T-helper 17 cell (primary cell): ENCODE measurements around the gene SMIM35. TPM values are rescaled to one million over a fixed set of nuclear protein-coding genes. Genes with fewer than 3 reads are reported as not detected.
"Not testable (repeated sequence)": the region's sequence is repeated elsewhere in the genome, so short reads cannot be mapped to it uniquely, and the experiment has no call there.

Source experiments
- ATAC-seq: fragments of 150-1000 bp; cut with Tn5 transposase; 2 replicates; pipeline ENCODE4 v1.10.0; 2021; ENCODE audit warnings: mild to moderate bottlenecking, moderate library complexity
- DNase-seq, 3 donors: peaks; one replicate each; pipeline versions ENCODE4 v3.0.0 to v3.0.0-alpha.2; 2020 to 2021
- H3K9me3 ChIP-seq: one replicate; pipeline ENCODE4 v1.7.0; 2013; ENCODE audit warnings: low read length, mild to moderate bottlenecking; ENCODE audit not compliant: control insufficient read depth, poor library complexity, severe bottlenecking
- H3K27ac Mint-ChIP-seq: one replicate; pipeline ENCODE4 v1.8.0; 2022; ENCODE audit warnings: mild to moderate bottlenecking, moderate library complexity, mixed read lengths
- H3K27me3 Mint-ChIP-seq: one replicate; pipeline ENCODE4 v1.8.0; 2022; ENCODE audit warnings: mixed read lengths
- H3K36me3 Mint-ChIP-seq: one replicate; pipeline ENCODE4 v1.8.0; 2022; ENCODE audit warnings: low read depth, mixed read lengths
- H3K4me1 Mint-ChIP-seq: one replicate; pipeline ENCODE4 v1.8.0; 2022; ENCODE audit warnings: mild to moderate bottlenecking, mixed read lengths
- H3K4me3 Mint-ChIP-seq: one replicate; pipeline ENCODE4 v1.8.0; 2022; ENCODE audit warnings: mild to moderate bottlenecking, moderate library complexity, mixed read lengths
- total RNA-seq, 4 donors: library from RNA in 2 of 4; stranded (reverse) in 2 of 4; gene quantifications; one replicate each; pipeline ENCODE4 v1.2.3 and lab custom pipeline; 2022 to 2026

SMIM35 gene
- total RNA-seq, 2 donors from 2014 or later, result 0.13 to 0.30 TPM

- no peak for DNase-seq
- H3K27ac Mint-ChIP-seq, result no peak overlapping the region
- peaks cover 16% of the 10 kb centered on the region for H3K4me1 Mint-ChIP-seq
- H3K36me3 Mint-ChIP-seq, result peaks cover 3% of the 10 kb centered on the region
- no peak overlapping the region for H3K4me3 Mint-ChIP-seq
- no peaks in the 10 kb centered on the region for H3K9me3 ChIP-seq
- no peak for ATAC-seq
- peaks cover 46% of the 10 kb centered on the region for H3K27me3 Mint-ChIP-seq
Measured at GRCh38 chr11:118067006-118067405, 19.8 kb downstream of the SMIM35 start.

- H3K36me3 Mint-ChIP-seq, result peaks cover 3% of the 10 kb centered on the region
- no peak for ATAC-seq
Measured at GRCh38 chr11:118065384-118065783, 21.4 kb downstream of the SMIM35 start.

GRCh38 chr11:118064956-118065355, 21.8 kb downstream of the SMIM35 start:
- peaks cover 14% of the 10 kb centered on the region for H3K4me1 Mint-ChIP-seq

More at GRCh38 chr11:118065384-118065783, 21.4 kb downstream of the SMIM35 start:
- peaks cover 14% of the 10 kb centered on the region for H3K4me1 Mint-ChIP-seq
- no peaks in the 10 kb centered on the region for H3K9me3 ChIP-seq
- peaks cover 40% of the 10 kb centered on the region for H3K27me3 Mint-ChIP-seq
- H3K27ac Mint-ChIP-seq, result no peak overlapping the region
- H3K4me3 Mint-ChIP-seq, result no peak overlapping the region
- DNase-seq, result no peak

GRCh38 chr11:118062631-118063030, 24.1 kb downstream of the SMIM35 start:
- not testable (repeated sequence) for DNase-seq, H3K4me3 Mint-ChIP-seq, H3K36me3 Mint-ChIP-seq, ATAC-seq, H3K9me3 ChIP-seq, H3K27ac Mint-ChIP-seq
- peaks cover 12% of the 10 kb centered on the region for H3K4me1 Mint-ChIP-seq
- H3K27me3 Mint-ChIP-seq, result peaks cover 29% of the 10 kb centered on the region

More at GRCh38 chr11:118064956-118065355, 21.8 kb downstream of the SMIM35 start:
- H3K36me3 Mint-ChIP-seq, result peaks cover 3% of the 10 kb centered on the region
- no peak overlapping the region for H3K27ac Mint-ChIP-seq
- no peaks in the 10 kb centered on the region for H3K9me3 ChIP-seq
- H3K4me3 Mint-ChIP-seq, result no peak overlapping the region
- ATAC-seq (no peak), DNase-seq (no peak)
- H3K27me3 Mint-ChIP-seq, result peaks cover 40% of the 10 kb centered on the region

GRCh38 chr11:118062181-118062580, 24.6 kb downstream of the SMIM35 start:
- not testable (repeated sequence) for H3K27ac Mint-ChIP-seq, H3K36me3 Mint-ChIP-seq, H3K4me3 Mint-ChIP-seq, ATAC-seq, H3K9me3 ChIP-seq, DNase-seq
- H3K4me1 Mint-ChIP-seq, result peaks cover 16% of the 10 kb centered on the region
- H3K27me3 Mint-ChIP-seq, result peaks cover 34% of the 10 kb centered on the region

- Mint-ChIP-seq H3K27me3 (peaks cover 34% of the 10 kb centered on the region), H3K27ac (no peak overlapping the region)
Measured at GRCh38 chr11:118061586-118062125, 25.1 kb downstream of the SMIM35 start.

GRCh38 chr11:118060869-118061268, 25.9 kb downstream of the SMIM35 start:
- no peak for DNase-seq
- H3K27me3 Mint-ChIP-seq, result peaks cover 35% of the 10 kb centered on the region
- no peak overlapping the region for H3K4me3 Mint-ChIP-seq
- ATAC-seq, result no peak
- H3K36me3 Mint-ChIP-seq, result peaks cover 8% of the 10 kb centered on the region
- H3K4me1 Mint-ChIP-seq, result peaks cover 19% of the 10 kb centered on the region
- no peaks in the 10 kb centered on the region for H3K9me3 ChIP-seq
- no peak overlapping the region for H3K27ac Mint-ChIP-seq

More at GRCh38 chr11:118061586-118062125, 25.1 kb downstream of the SMIM35 start:
- Mint-ChIP-seq H3K4me3 (no peak overlapping the region), H3K4me1 (peaks cover 21% of the 10 kb centered on the region), H3K36me3 (peaks cover 8% of the 10 kb centered on the region)
- ATAC-seq (no peak), DNase-seq (no peak)
- H3K9me3 ChIP-seq, result no peaks in the 10 kb centered on the region

GRCh38 chr11:118060081-118060661, 26.6 kb downstream of the SMIM35 start:
- no peak for DNase-seq
- Mint-ChIP-seq H3K27me3 (peaks cover 33% of the 10 kb centered on the region), H3K36me3 (peaks cover 8% of the 10 kb centered on the region), H3K27ac (peak overlapping the region; percentile 2), H3K4me1 (peaks cover 14% of the 10 kb centered on the region), H3K4me3 (no peak overlapping the region)
- H3K9me3 ChIP-seq, result no peaks in the 10 kb centered on the region
- ATAC-seq, result no peak

- Mint-ChIP-seq H3K4me3 (no peak overlapping the region), H3K27ac (no peak overlapping the region), H3K36me3 (peaks cover 8% of the 10 kb centered on the region), H3K4me1 (peaks cover 14% of the 10 kb centered on the region), H3K27me3 (peaks cover 27% of the 10 kb centered on the region)
- DNase-seq (no peak), ATAC-seq (no peak)
- no peaks in the 10 kb centered on the region for H3K9me3 ChIP-seq
Measured at GRCh38 chr11:118059246-118059940, 27.4 kb downstream of the SMIM35 start.

GRCh38 chr11:118058311-118059245, 28.2 kb downstream of the SMIM35 start:
- Mint-ChIP-seq H3K27ac (no peak overlapping the region), H3K4me3 (no peak overlapping the region)

GRCh38 chr11:118057251-118058145, 29.3 kb downstream of the SMIM35 start:
- ATAC-seq (no peak), DNase-seq (no peak)
- no peak overlapping the region for H3K27ac Mint-ChIP-seq
- peaks cover 22% of the 10 kb centered on the region for H3K4me1 Mint-ChIP-seq
- H3K4me3 Mint-ChIP-seq, result no peak overlapping the region
- peaks cover 8% of the 10 kb centered on the region for H3K36me3 Mint-ChIP-seq
- peaks cover 27% of the 10 kb centered on the region for H3K27me3 Mint-ChIP-seq
- no peaks in the 10 kb centered on the region for H3K9me3 ChIP-seq

More at GRCh38 chr11:118058311-118059245, 28.2 kb downstream of the SMIM35 start:
- no peaks in the 10 kb centered on the region for H3K9me3 ChIP-seq
- H3K27me3 Mint-ChIP-seq, result peaks cover 27% of the 10 kb centered on the region
- peaks cover 8% of the 10 kb centered on the region for H3K36me3 Mint-ChIP-seq
- H3K4me1 Mint-ChIP-seq, result peaks cover 14% of the 10 kb centered on the region
- no peak for ATAC-seq
- no peak for DNase-seq

- DNase-seq, result no peak
- Mint-ChIP-seq H3K36me3 (peaks cover 8% of the 10 kb centered on the region), H3K4me1 (peaks cover 29% of the 10 kb centered on the region), H3K27me3 (peaks cover 27% of the 10 kb centered on the region), H3K4me3 (no peak overlapping the region), H3K27ac (no peak overlapping the region)
- ATAC-seq, result no peak
- no peaks in the 10 kb centered on the region for H3K9me3 ChIP-seq
Measured at GRCh38 chr11:118056806-118057205, 30.0 kb downstream of the SMIM35 start.
